Measurements from ENCODE around the gene ATP6AP2. TPM values are rescaled to one million over a fixed set of nuclear protein-coding genes. Genes with fewer than 3 reads are reported as not detected.

Gene ATP6AP2
- total RNA-seq, 5 donors from 2014 or later (not counting 1 experiment from before 2014, with no cell fraction given) = 62.3 to 92.0 (median 74.1) TPM

GRCh38 chrX:40623665-40624064, 42.9 kb downstream of the ATP6AP2 start:
- no peak overlapping the region for H3K27ac Mint-ChIP-seq
- no peaks in the 10 kb centered on the region for H3K4me1 ChIP-seq (ENCODE audit: control insufficient read depth in 1 of 2, extremely low read depth in 1 of 2, insufficient read depth in 2 of 2, low read length in 2 of 2)
- no peak overlapping the region for H3K4me3 ChIP-seq (ENCODE audit: control insufficient read depth in 1 of 2, extremely low read depth in 1 of 2, low read length in 1 of 2)
- H3K27ac ChIP-seq (ENCODE audit: low read length) = no peak overlapping the region
- no peak overlapping the region for H3K4me3 Mint-ChIP-seq
- ATAC-seq (replicated peaks in 1 of 4) (no peak), DNase-seq (no peak)
- no peaks in the 10 kb centered on the region for H3K27me3 Mint-ChIP-seq
- H3K4me1 Mint-ChIP-seq = no peaks in the 10 kb centered on the region
- no peaks in the 10 kb centered on the region for H3K9me3 ChIP-seq
- H3K9me3 Mint-ChIP-seq = no peaks in the 10 kb centered on the region
- POLR2A ChIA-PET = no interaction called here
- peaks cover 9% of the 10 kb centered on the region for H3K36me3 Mint-ChIP-seq
- H3K27me3 ChIP-seq (replicated peaks in 1 of 2; ENCODE audit: control insufficient read depth in 2 of 2, extremely low read depth in 1 of 2, insufficient read depth in 2 of 2, low read length in 1 of 2) = no peaks in the 10 kb centered on the region
- WGBS (ENCODE audit: insufficient coverage) = 98% methylated on average over 10 of the region's 32 CpGs
- peaks cover 10 to 14% of the 10 kb centered on the region in 2 donors for H3K36me3 ChIP-seq (ENCODE audit: control insufficient read depth in 2 of 2, extremely low read depth in 1 of 2, insufficient read depth in 1 of 2, low read length in 1 of 2)
- CTCF ChIA-PET = no interaction called here

DNA sequence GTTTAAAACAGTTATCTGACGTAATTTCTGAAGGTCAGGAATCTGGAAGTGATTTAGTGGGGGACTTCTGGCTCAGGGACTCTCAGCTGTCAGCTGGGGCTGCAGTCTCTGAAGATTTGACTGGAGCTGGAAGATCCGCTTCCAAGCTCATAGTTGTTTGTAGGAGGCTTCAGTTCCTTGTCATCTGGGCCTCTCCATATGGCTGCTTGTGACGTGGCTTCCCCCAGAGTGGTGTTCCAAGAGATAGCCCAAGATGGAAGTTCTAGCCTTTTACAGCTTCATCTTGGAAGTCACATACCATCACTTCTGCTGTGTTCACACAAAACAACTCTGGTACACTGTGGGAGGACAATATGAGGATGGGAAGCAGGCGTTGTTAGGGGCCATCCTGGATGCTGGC, 44.5 kb downstream of the ATP6AP2 start:
- no CpG with 5 or more reads among the region's 4 CpGs for WGBS (ENCODE audit: insufficient coverage)
- no peaks in the 10 kb centered on the region for H3K9me3 Mint-ChIP-seq
- ChIA-PET POLR2A (no interaction called here), CTCF (interaction anchor here in 1 of 2 donors (1.0 kb wide), 1 partner anchor 68 kb away, joined by 3 read pairs; no protein-coding TSS in a partner anchor)
- no peak overlapping the region for H3K4me3 ChIP-seq (ENCODE audit: control insufficient read depth in 1 of 2, extremely low read depth in 1 of 2, low read length in 1 of 2)
- no peak for ATAC-seq (replicated peaks in 1 of 4)
- no peaks in the 10 kb centered on the region for H3K4me1 ChIP-seq (ENCODE audit: control insufficient read depth in 1 of 2, extremely low read depth in 1 of 2, insufficient read depth in 2 of 2, low read length in 2 of 2)
- H3K9me3 ChIP-seq = no peaks in the 10 kb centered on the region
- no peak for DNase-seq
- H3K4me1 Mint-ChIP-seq = no peaks in the 10 kb centered on the region
- no peak overlapping the region for H3K4me3 Mint-ChIP-seq
- H3K27ac ChIP-seq (ENCODE audit: low read length) = no peak overlapping the region
- H3K36me3 Mint-ChIP-seq = peaks cover 9% of the 10 kb centered on the region
- no peaks in the 10 kb centered on the region for H3K27me3 Mint-ChIP-seq
- H3K36me3 ChIP-seq (ENCODE audit: control insufficient read depth in 2 of 2, extremely low read depth in 1 of 2, insufficient read depth in 1 of 2, low read length in 1 of 2) = peaks cover 15 to 25% of the 10 kb centered on the region in 2 donors
- no peak overlapping the region for H3K27ac Mint-ChIP-seq
- no peaks in the 10 kb centered on the region for H3K27me3 ChIP-seq (replicated peaks in 1 of 2; ENCODE audit: control insufficient read depth in 2 of 2, extremely low read depth in 1 of 2, insufficient read depth in 2 of 2, low read length in 1 of 2)

DNA sequence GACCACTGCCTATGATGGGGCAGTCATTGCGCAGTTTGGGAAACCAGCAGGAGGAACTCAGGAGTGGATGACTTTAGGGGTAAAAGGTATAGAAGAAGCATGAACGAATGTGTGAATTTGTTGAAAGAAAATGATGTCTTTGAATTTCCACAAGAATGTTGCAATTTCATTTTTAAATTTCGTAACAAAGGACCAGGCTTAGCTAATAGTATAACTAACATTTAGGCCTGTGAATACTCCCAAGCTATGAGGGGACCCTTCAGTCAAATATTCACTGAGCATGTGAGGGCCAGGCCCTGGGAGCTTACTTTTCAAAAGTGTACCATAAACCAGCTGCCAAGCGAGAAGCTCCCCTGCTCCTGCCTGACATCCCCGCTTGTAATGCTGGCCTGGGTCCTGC, 47.7 kb downstream of the ATP6AP2 start:
- H3K4me3 Mint-ChIP-seq = no peak overlapping the region
- H3K27me3 Mint-ChIP-seq = no peaks in the 10 kb centered on the region
- WGBS (ENCODE audit: insufficient coverage) = 100% methylated on average over 1 of the region's 5 CpGs
- no peaks in the 10 kb centered on the region for H3K27me3 ChIP-seq (replicated peaks in 1 of 2; ENCODE audit: control insufficient read depth in 2 of 2, extremely low read depth in 1 of 2, insufficient read depth in 2 of 2, low read length in 1 of 2)
- no peaks in the 10 kb centered on the region for H3K4me1 ChIP-seq (ENCODE audit: control insufficient read depth in 1 of 2, extremely low read depth in 1 of 2, insufficient read depth in 2 of 2, low read length in 2 of 2)
- ChIA-PET CTCF (no interaction called here), POLR2A (no interaction called here)
- ATAC-seq (replicated peaks in 1 of 4) (no peak), DNase-seq (no peak)
- peaks cover 18 to 47% of the 10 kb centered on the region in 2 donors for H3K36me3 ChIP-seq (ENCODE audit: control insufficient read depth in 2 of 2, extremely low read depth in 1 of 2, insufficient read depth in 1 of 2, low read length in 1 of 2)
- H3K4me3 ChIP-seq (ENCODE audit: control insufficient read depth in 1 of 2, extremely low read depth in 1 of 2, low read length in 1 of 2) = no peak overlapping the region
- H3K9me3 Mint-ChIP-seq = no peaks in the 10 kb centered on the region
- peaks cover 22% of the 10 kb centered on the region for H3K36me3 Mint-ChIP-seq
- no peak overlapping the region for H3K27ac Mint-ChIP-seq
- H3K27ac ChIP-seq (ENCODE audit: low read length) = no peak overlapping the region
- peaks cover 0 to 11% (median 5%) of the 10 kb centered on the region in 3 donors for H3K4me1 Mint-ChIP-seq
- no peaks in the 10 kb centered on the region for H3K9me3 ChIP-seq

GRCh38 chrX:40632199-40632598, 51.4 kb downstream of the ATP6AP2 start:
- DNase-seq (no peak), ATAC-seq (replicated peaks in 1 of 4) (no peak)
- Mint-ChIP-seq H3K27ac (no peak overlapping the region), H3K27me3 (no peaks in the 10 kb centered on the region), H3K9me3 (no peaks in the 10 kb centered on the region), H3K4me1 (peaks cover 16 to 28% (median 26%) of the 10 kb centered on the region in 3 donors), H3K36me3 (peaks cover 38% of the 10 kb centered on the region), H3K4me3 (no peak overlapping the region)
- no peak overlapping the region for H3K27ac ChIP-seq (ENCODE audit: low read length)
- no peaks in the 10 kb centered on the region for H3K9me3 ChIP-seq
- POLR2A ChIA-PET = no interaction called here
- H3K4me3 ChIP-seq (ENCODE audit: control insufficient read depth in 1 of 2, extremely low read depth in 1 of 2, low read length in 1 of 2) = no peak overlapping the region
- H3K27me3 ChIP-seq (replicated peaks in 1 of 2; ENCODE audit: control insufficient read depth in 2 of 2, extremely low read depth in 1 of 2, insufficient read depth in 2 of 2, low read length in 1 of 2) = no peaks in the 10 kb centered on the region
- H3K36me3 ChIP-seq (ENCODE audit: control insufficient read depth in 2 of 2, extremely low read depth in 1 of 2, insufficient read depth in 1 of 2, low read length in 1 of 2) = peaks cover 18 to 84% of the 10 kb centered on the region in 2 donors
- peaks cover 0 to 4% of the 10 kb centered on the region in 2 experiments for H3K4me1 ChIP-seq (ENCODE audit: control insufficient read depth in 1 of 2, extremely low read depth in 1 of 2, insufficient read depth in 2 of 2, low read length in 2 of 2)
- 100% methylated on average over 3 of the region's 4 CpGs for WGBS (ENCODE audit: insufficient coverage)
- CTCF ChIA-PET = no interaction called here

- WGBS (ENCODE audit: insufficient coverage) = no CpG with 5 or more reads among the region's 3 CpGs
- H3K9me3 Mint-ChIP-seq = no peaks in the 10 kb centered on the region
- H3K4me3 Mint-ChIP-seq = no peak overlapping the region
- peaks cover 0 to 17% of the 10 kb centered on the region in 2 experiments for H3K4me1 ChIP-seq (ENCODE audit: control insufficient read depth in 1 of 2, extremely low read depth in 1 of 2, insufficient read depth in 2 of 2, low read length in 2 of 2)
- no peak overlapping the region for H3K4me3 ChIP-seq (ENCODE audit: control insufficient read depth in 1 of 2, extremely low read depth in 1 of 2, low read length in 1 of 2)
- ATAC-seq (replicated peaks in 1 of 4) = no peak
- CTCF ChIA-PET = no interaction called here
- no peak overlapping the region for H3K27ac Mint-ChIP-seq
- H3K36me3 Mint-ChIP-seq = peaks cover 33% of the 10 kb centered on the region
- H3K9me3 ChIP-seq = no peaks in the 10 kb centered on the region
- H3K36me3 ChIP-seq (ENCODE audit: control insufficient read depth in 2 of 2, extremely low read depth in 1 of 2, insufficient read depth in 1 of 2, low read length in 1 of 2) = peaks cover 3 to 80% of the 10 kb centered on the region in 2 donors
- H3K4me1 Mint-ChIP-seq = peaks cover 42 to 46% (median 45%) of the 10 kb centered on the region in 3 donors
- no peaks in the 10 kb centered on the region for H3K27me3 Mint-ChIP-seq
- H3K27ac ChIP-seq (ENCODE audit: low read length) = no peak overlapping the region
- POLR2A ChIA-PET = interaction anchor here in 1 of 2 donors (0.5 kb wide), 1 partner anchor 52 kb away, joined by 3 read pairs; no protein-coding TSS in a partner anchor
- no peak for DNase-seq
- H3K27me3 ChIP-seq (replicated peaks in 1 of 2; ENCODE audit: control insufficient read depth in 2 of 2, extremely low read depth in 1 of 2, insufficient read depth in 2 of 2, low read length in 1 of 2) = no peaks in the 10 kb centered on the region
Observed at GRCh38 chrX:40637687-40638086, 56.9 kb downstream of the ATP6AP2 start.

- ATAC-seq (replicated peaks in 1 of 4) (no peak), DNase-seq (no peak)
- Mint-ChIP-seq H3K4me3 (peak overlapping the region; percentile 85 to 88 (median 87)), H3K9me3 (no peaks in the 10 kb centered on the region), H3K36me3 (peaks cover 11% of the 10 kb centered on the region), H3K4me1 (peaks cover 48 to 62% (median 57%) of the 10 kb centered on the region in 3 donors), H3K27me3 (no peaks in the 10 kb centered on the region), H3K27ac (peak overlapping the region; percentile 66 to 94)
- WGBS (ENCODE audit: insufficient coverage) = no CpG with 5 or more reads among the region's 5 CpGs
- H3K4me3 ChIP-seq (ENCODE audit: control insufficient read depth in 1 of 2, extremely low read depth in 1 of 2, low read length in 1 of 2) = peak overlapping the region in 1 of 2 donors; percentile 49
- no peaks in the 10 kb centered on the region for H3K27me3 ChIP-seq (replicated peaks in 1 of 2; ENCODE audit: control insufficient read depth in 2 of 2, extremely low read depth in 1 of 2, insufficient read depth in 2 of 2, low read length in 1 of 2)
- H3K36me3 ChIP-seq (ENCODE audit: control insufficient read depth in 2 of 2, extremely low read depth in 1 of 2, insufficient read depth in 1 of 2, low read length in 1 of 2) = peaks cover 0 to 20% of the 10 kb centered on the region in 2 donors
- no peaks in the 10 kb centered on the region for H3K9me3 ChIP-seq
- ChIA-PET CTCF (interaction anchor here in 1 of 2 donors (0.9 kb wide), 1 partner anchor 100 kb away, joined by 3 read pairs; no protein-coding TSS in a partner anchor), POLR2A (interaction anchor here in 1 of 2 donors (1.1 kb wide), 1 partner anchor 434 kb away, joined by 3 read pairs; no protein-coding TSS in a partner anchor)
- peaks cover 17 to 43% of the 10 kb centered on the region in 2 experiments for H3K4me1 ChIP-seq (ENCODE audit: control insufficient read depth in 1 of 2, extremely low read depth in 1 of 2, insufficient read depth in 2 of 2, low read length in 2 of 2)
- peak overlapping the region; percentile 78 for H3K27ac ChIP-seq (ENCODE audit: low read length)
Observed at GRCh38 chrX:40644176-40644575, 63.4 kb downstream of the ATP6AP2 start.

Measured in T-cell (primary cell).